Measurements from ENCODE around the gene CKB. TPM values are rescaled to one million over a fixed set of nuclear protein-coding genes. Genes with fewer than 3 reads are reported as not detected.

Gene CKB
- total and polyA plus RNA-seq, 9 of the 15 experiments (the other 6 are each of a cell fraction or from before 2014, with no cell fraction given), result 23.9 to 692 (median 132) TPM

- peak; percentile 33; the same call in 1 of the 2 replicates for TF ChIP-seq MGA (IDR thresholded peaks at IDR 0.05)
- TF ChIP-seq SMARCA4 (IDR thresholded peaks at IDR 0.05), result no peak
- no peak for TF ChIP-seq ZNF764 (CRISPR knock-in tag; IDR thresholded peaks at IDR 0.05; ENCODE audit: low read depth)
- TF ChIP-seq SRSF7 (optimal IDR thresholded peaks at IDR 0.05; ENCODE audit: low read depth, low read length), result no peak
- TF ChIP-seq EWSR1 (IDR thresholded peaks at IDR 0.05; ENCODE audit: borderline replicate concordance, low read depth, partially characterized antibody), result no peak
- no peak for TF ChIP-seq SRSF1 (IDR thresholded peaks at IDR 0.05; ENCODE audit: low read depth, low read length)
- TF ChIP-seq MAX (CRISPR knock-in tag; IDR thresholded peaks at IDR 0.05), result peak; percentile 51; the same call in 1 of the 2 replicates
- TF ChIP-seq ZNF449 (CRISPR knock-in tag; IDR thresholded peaks at IDR 0.05), result no peak
- TF ChIP-seq RBBP5 (IDR thresholded peaks at IDR 0.05; ENCODE audit: borderline replicate concordance, insufficient read depth, low read length, poor library complexity, severe bottlenecking), result peak; percentile 20
- no peak for TF ChIP-seq EHMT2 (IDR thresholded peaks at IDR 0.05)
- TF ChIP-seq KHSRP (IDR thresholded peaks at IDR 0.05), result no peak
- no peak for TF ChIP-seq MCM3 (IDR thresholded peaks at IDR 0.05)
- no peak for TF ChIP-seq ILF3 (IDR thresholded peaks at IDR 0.05; ENCODE audit: borderline replicate concordance)
- TF ChIP-seq ZFPM2 (CRISPR knock-in tag; IDR thresholded peaks at IDR 0.05), result no peak
- TF ChIP-seq, protein P1, sequence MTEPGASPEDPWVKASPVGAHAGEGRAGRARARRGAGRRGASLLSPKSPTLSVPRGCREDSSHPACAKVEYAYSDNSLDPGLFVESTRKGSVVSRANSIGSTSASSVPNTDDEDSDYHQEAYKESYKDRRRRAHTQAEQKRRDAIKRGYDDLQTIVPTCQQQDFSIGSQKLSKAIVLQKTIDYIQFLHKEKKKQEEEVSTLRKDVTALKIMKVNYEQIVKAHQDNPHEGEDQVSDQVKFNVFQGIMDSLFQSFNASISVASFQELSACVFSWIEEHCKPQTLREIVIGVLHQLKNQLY (CRISPR knock-in tag; conservative IDR thresholded peaks at IDR 0.05), result no peak
Observed at GRCh38 chr14:103521951-103522563, 573 bp downstream of the CKB start (continued).
